ENCODE measurements around the gene SPEF1.

The SPEF1 gene

DNA sequence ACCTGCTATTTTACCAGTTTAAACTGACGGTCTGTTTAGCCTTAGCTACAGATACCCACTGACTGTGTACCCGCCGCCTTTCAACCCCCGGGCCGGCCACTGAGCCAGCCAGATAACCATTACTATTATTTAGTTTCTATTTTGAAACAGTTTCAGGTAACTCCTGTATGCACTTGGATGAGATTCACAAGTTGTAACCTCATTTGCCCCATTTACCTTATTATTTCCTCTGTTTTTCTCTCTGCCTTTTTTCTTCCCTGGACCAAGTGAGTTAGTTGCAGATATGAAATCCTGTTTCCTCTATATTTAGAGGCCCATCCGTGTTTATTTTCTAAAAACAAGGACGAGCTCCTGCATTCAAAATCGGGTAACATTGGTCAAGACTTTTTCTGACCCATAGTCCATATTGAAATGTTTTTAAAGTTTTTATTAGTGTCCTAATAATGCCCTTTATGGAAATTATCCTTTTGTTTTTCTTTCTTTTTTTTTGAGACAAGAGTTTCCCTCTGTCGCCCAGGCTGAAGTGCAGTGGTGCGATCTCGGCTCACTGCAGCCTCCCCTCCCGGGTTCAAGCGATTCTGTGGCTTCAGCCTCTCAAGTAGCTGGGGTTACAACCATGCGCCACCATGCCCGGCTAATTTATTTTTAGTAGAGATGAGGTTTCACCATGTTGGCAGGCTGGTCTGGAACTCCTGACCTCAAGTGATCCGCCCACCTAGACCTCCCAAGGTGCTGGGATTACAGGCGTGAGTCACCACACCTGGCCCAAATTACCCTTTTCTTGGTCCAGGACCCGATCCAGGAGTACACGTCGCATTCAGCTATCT, 39.9 kb upstream of the SPEF1 start:
- ChIA-PET POLR2A (interaction anchor here (1.0 to 3.9 kb wide), 15 partner anchors 8 to 142 kb away, joined by 3 to 47 read pairs (median 8); partner anchors contain the start of genes ADISSP, CDC25B, CENPB and SPEF1), CTCF (interaction anchor here (0.5 to 1.9 kb wide), 10 partner anchors 11 to 93 kb away, joined by 3 to 9 read pairs (median 4); partner anchors contain the start of genes CDC25B and CENPB)
- no peak for TF ChIP-seq L3MBTL2 (conservative IDR thresholded peaks at IDR 0.05)
- no peak for TF ChIP-seq HDGF (IDR thresholded peaks at IDR 0.05; ENCODE audit: borderline replicate concordance)
- no peak for TF ChIP-seq SUZ12 (IDR thresholded peaks at IDR 0.05)
- no peak for TF ChIP-seq CTBP1 (IDR thresholded peaks at IDR 0.05; ENCODE audit: borderline replicate concordance)
- no peak for TF ChIP-seq FOXK2 (IDR thresholded peaks at IDR 0.05)
- no peak for TF ChIP-seq ZNF384 (IDR thresholded peaks at IDR 0.05)
- TF ChIP-seq ARNT (IDR thresholded peaks at IDR 0.05) = no peak
- TF ChIP-seq NFRKB (IDR thresholded peaks at IDR 0.05) = no peak
- TF ChIP-seq FOXM1 (IDR thresholded peaks at IDR 0.05; ENCODE audit: borderline replicate concordance) = no peak
- no peak for TF ChIP-seq LEF1 (IDR thresholded peaks at IDR 0.05; ENCODE audit: borderline replicate concordance)
- no peak for TF ChIP-seq BHLHE40 (IDR thresholded peaks at IDR 0.05; ENCODE audit: borderline replicate concordance)
- TF ChIP-seq FOXA1 (IDR thresholded peaks at IDR 0.05) = no peak
- TF ChIP-seq ELF4 (IDR thresholded peaks at IDR 0.05) = no peak
- TF ChIP-seq TARDBP (IDR thresholded peaks at IDR 0.05) = no peak
- TF ChIP-seq, protein P1, sequence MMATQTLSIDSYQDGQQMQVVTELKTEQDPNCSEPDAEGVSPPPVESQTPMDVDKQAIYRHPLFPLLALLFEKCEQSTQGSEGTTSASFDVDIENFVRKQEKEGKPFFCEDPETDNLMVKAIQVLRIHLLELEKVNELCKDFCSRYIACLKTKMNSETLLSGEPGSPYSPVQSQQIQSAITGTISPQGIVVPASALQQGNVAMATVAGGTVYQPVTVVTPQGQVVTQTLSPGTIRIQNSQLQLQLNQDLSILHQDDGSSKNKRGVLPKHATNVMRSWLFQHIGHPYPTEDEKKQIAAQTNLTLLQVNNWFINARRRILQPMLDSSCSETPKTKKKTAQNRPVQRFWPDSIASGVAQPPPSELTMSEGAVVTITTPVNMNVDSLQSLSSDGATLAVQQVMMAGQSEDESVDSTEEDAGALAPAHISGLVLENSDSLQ (IDR thresholded peaks at IDR 0.05) = no peak
- TF ChIP-seq SP1 (IDR thresholded peaks at IDR 0.05) = no peak
- no peak for DNase-seq (ENCODE audit: extremely low spot score)

DNA sequence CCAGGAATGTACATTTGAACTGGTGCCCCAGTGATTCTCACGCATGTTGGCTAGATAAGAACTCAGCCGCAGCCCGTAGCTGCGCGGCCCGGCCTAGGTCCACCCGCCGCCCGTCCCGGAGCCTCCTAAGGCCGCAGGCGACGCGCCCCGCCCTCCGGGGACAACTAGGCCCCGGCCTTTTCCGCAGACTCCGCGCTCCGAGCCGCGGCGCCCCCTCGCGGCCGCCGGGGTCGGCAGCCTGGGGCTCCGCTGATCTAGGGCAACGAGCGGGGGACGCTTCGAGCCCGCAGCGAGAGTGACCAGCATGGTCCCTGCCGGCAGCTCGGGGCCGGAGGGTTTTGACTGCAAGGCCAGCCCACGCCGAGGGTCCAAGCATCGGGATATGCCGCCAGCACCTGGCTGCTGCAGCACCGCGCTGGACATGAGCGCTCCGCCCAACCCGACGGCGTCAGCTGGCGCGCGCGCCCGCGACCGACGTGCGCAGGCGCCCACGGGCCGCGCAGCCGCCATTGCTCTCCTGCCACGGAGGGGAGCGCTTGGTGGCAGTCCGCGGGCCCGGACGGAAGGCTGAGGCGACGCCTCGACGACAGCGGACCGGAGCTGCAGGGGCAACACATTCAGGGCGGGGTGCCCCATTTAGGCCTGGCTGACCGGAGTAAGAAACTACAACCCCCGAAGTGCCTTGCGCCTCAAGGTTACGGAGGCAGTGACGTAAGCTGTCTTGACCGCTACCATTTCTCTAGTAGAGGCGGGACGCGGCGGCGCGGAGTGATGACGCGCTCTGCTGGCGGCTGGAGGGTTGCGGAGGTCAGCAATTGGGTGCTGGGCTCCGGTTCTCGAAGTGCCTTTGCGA, 39.0 kb upstream of the SPEF1 start, which contains the start of gene AP5S1:
Gene AP5S1, plus strand, starts transcription at position 500 of the 853 bp plus-strand sequence. CDS start 1,571 bp downstream, outside the sequence.
- peak; percentile 91 for DNase-seq (ENCODE audit: extremely low spot score)
- POLR2A ChIA-PET = interaction anchor here (0.7 to 3.9 kb wide), 16 partner anchors 8 to 227 kb away, joined by 3 to 47 read pairs (median 8); partner anchors contain the start of genes ADISSP, CDC25B, CENPB and SPEF1
- CTCF ChIA-PET = interaction anchor here (0.6 to 1.9 kb wide), 13 partner anchors 10 to 267 kb away, joined by 3 to 9 read pairs (median 4); partner anchors contain the start of genes CDC25B and CENPB
- TF ChIP-seq ARNT (IDR thresholded peaks at IDR 0.05) = 0 out of 2 replicates have a peak, but pooled peaks have one; percentile 29
- no peak for TF ChIP-seq ZNF384 (IDR thresholded peaks at IDR 0.05)

DNA sequence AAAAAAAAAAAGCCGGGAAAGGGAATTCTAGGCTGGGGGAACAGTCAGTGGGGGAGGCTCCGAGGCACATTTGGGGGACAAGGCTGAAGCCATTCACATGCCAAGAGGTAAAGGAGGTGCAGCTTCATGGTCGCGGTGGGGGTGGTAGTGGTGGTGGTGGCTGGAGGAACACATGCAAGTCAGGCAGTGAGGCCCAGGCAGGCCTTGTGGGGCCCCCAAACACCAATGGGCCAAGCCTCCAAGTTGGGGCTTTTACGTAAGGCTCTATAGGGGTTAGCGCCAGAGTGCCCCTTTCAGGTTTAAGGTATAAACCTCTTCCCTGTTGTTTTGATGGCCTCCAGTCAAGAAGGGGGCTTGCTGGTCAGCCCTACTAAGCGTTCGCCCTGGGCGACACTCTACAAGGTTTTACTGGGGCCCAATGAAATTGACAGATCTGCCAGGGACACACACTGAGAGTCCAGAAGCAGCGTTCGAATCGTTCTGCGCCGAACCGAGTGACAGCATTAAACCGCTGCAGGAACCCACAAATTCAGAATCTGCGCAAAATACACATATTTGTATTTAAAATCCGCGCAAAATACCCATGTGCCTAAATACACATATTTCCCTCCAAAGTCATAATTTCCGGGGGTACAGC, 38.3 kb upstream of the SPEF1 start:
- DNase-seq (ENCODE audit: extremely low spot score) = no peak
- POLR2A ChIA-PET = interaction anchor here (0.7 to 3.9 kb wide), 13 partner anchors 10 to 228 kb away, joined by 3 to 47 read pairs (median 8); partner anchors contain the start of genes ADISSP, CDC25B, CENPB and SPEF1
- CTCF ChIA-PET = interaction anchor here (0.7 to 1.9 kb wide), 6 partner anchors 14 to 78 kb away, joined by 3 to 9 read pairs (median 4); partner anchors contain the start of genes CDC25B and CENPB
- TF ChIP-seq FOXA1 (IDR thresholded peaks at IDR 0.05) (no peak), NFRKB (IDR thresholded peaks at IDR 0.05) (no peak), HDGF (IDR thresholded peaks at IDR 0.05; ENCODE audit: borderline replicate concordance) (no peak), FOXK2 (IDR thresholded peaks at IDR 0.05) (no peak), SP1 (IDR thresholded peaks at IDR 0.05) (no peak), SUZ12 (IDR thresholded peaks at IDR 0.05) (no peak), TARDBP (IDR thresholded peaks at IDR 0.05) (no peak), L3MBTL2 (conservative IDR thresholded peaks at IDR 0.05) (no peak), BHLHE40 (IDR thresholded peaks at IDR 0.05; ENCODE audit: borderline replicate concordance) (no peak), ZNF384 (IDR thresholded peaks at IDR 0.05) (no peak), LEF1 (IDR thresholded peaks at IDR 0.05; ENCODE audit: borderline replicate concordance) (no peak), ELF4 (IDR thresholded peaks at IDR 0.05) (no peak), FOXM1 (IDR thresholded peaks at IDR 0.05; ENCODE audit: borderline replicate concordance) (no peak), ARNT (IDR thresholded peaks at IDR 0.05) (no peak), CTBP1 (IDR thresholded peaks at IDR 0.05; ENCODE audit: borderline replicate concordance) (no peak)
- TF ChIP-seq, protein P1 (IDR thresholded peaks at IDR 0.05) = no peak

DNA sequence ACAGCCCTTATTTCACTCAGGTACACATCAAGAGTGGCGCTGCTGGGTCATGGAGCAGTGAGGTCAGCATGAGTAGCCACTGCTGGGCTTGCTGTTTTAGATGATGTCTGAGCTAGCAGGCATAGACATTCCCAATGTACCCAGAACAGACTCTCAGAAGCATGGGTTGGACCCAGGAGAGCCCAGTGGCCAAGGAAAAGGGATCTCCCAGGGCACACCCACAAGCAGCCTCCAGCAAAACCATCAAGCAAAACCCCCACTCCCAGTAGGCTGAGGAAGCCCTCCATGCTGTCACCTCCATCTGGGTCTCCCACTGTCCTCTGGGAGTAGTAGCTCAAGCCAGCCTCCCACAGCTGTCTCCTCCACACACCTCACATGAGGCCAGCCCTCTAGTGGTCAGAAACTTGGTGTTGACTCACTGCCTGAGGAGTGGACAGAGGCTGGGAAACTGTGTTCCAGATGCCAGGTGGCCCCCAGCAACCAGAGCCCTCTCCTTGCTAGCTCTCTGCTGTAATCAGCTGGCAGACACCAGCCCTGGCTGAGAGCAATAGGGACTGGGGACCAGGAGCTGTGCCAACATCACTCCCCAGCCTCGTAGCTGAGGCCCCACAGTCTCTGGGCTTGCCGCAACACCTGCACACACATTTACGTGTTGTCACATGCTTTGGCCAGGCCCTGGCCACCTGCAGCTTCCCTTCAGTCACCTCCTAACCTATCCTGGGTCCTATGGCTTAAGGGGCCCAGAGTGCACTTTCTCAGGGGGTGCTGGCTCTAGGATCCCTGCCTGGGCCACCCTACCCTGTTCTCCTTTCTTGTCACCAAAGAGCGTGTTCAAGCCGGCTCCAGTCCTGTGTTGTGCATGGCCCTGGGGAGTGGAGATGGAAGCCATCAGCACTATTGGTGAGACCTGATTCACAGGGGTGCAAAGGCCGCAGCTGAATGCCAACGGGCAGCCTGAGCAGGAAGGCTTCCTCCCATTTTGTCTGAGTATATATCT, 37.2 kb upstream of the SPEF1 start:
- CTCF ChIA-PET = interaction anchor here (0.6 to 1.8 kb wide), 13 partner anchors 8 to 258 kb away, joined by 3 to 13 read pairs (median 4); partner anchors contain the start of genes CDC25B and CENPB
- TF ChIP-seq FOXK2 (IDR thresholded peaks at IDR 0.05) (no peak), HDGF (IDR thresholded peaks at IDR 0.05; ENCODE audit: borderline replicate concordance) (0 out of 2 replicates have a peak, but pooled peaks have one; percentile 59)
- peak; percentile 72 for DNase-seq (ENCODE audit: extremely low spot score)
- POLR2A ChIA-PET = interaction anchor here (0.7 to 3.9 kb wide), 8 partner anchors 22 to 58 kb away, joined by 3 to 47 read pairs (median 4); partner anchors contain the start of genes ADISSP, CDC25B and CENPB
